ENCODE measurements around the gene C2orf42. TPM values are rescaled to one million over a fixed set of nuclear protein-coding genes. Genes with fewer than 3 reads are reported as not detected.

C2orf42 gene
- total RNA-seq, 1 experiment from 2014 or later = 17.1 TPM

DNA sequence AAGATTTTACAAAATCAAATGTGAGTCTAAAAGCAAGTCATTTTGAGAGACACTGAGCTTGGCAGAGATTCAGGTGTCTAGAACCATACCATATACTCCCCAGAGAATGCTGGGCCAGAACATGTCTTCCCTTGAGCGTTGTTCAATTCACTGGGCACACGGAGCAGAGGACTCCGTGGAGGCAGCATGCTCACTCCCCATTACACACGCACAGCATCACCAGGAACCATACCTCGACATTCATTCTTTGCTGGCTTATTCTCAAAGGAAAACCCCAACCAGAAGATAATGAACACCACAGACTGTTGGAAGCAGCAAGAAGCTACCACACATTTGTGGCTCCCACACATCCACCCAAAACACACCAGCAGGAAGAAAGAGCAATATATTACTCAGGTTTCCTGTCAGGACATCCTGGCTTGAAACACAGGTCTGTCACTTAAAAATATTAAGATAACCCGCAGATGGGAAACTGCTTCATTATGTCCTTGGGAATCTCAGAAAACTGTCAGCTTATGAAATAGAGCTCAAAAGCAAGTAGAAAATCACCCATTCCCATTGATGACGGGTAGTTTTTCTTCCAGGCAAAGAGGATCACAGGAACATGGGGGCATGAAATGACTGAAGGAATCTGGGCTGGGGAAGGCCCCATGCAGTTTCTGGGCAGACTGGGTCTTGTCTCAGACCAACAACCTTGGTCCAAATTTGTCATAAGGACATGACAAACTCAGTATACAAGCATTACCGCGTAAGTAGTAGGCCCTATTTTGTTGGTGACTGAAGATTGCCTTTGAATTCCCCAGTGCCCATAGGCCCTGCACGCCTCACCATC lies 57.1 kb downstream of the C2orf42 start:
- ATAC-seq (no peak), DNase-seq (no peak)
- peak overlapping the region; percentile 84; the same call in 1 of the 2 replicates for H2AFZ ChIP-seq (ENCODE audit: low read length)
- H3K4me1 ChIP-seq (ENCODE audit: insufficient read depth, low read length) = peaks cover 39% of the 10 kb centered on the region
- H3F3A ChIP-seq (ENCODE audit: low read length, unreplicated experiment) = no peaks in the 10 kb centered on the region
- no peak overlapping the region for H3K4me3 ChIP-seq (ENCODE audit: low read length)
- no peaks in the 10 kb centered on the region for H3K36me3 ChIP-seq (ENCODE audit: low read depth, low read length)
- H3K9me2 ChIP-seq (replicated peaks; ENCODE audit: low read length) = no peaks in the 10 kb centered on the region
- H4K20me1 ChIP-seq (ENCODE audit: low read length) = no peaks in the 10 kb centered on the region
- POLR2A ChIA-PET (ENCODE audit: unreplicated experiment) = interaction anchor here (0.6 to 1.1 kb wide), 2 partner anchors 9 to 14 kb away, joined by 3 to 6 read pairs; no protein-coding TSS in a partner anchor
- intact Hi-C loops (cut with micrococcal nuclease) = no loop called here
- TF ChIP-seq, protein P1, sequence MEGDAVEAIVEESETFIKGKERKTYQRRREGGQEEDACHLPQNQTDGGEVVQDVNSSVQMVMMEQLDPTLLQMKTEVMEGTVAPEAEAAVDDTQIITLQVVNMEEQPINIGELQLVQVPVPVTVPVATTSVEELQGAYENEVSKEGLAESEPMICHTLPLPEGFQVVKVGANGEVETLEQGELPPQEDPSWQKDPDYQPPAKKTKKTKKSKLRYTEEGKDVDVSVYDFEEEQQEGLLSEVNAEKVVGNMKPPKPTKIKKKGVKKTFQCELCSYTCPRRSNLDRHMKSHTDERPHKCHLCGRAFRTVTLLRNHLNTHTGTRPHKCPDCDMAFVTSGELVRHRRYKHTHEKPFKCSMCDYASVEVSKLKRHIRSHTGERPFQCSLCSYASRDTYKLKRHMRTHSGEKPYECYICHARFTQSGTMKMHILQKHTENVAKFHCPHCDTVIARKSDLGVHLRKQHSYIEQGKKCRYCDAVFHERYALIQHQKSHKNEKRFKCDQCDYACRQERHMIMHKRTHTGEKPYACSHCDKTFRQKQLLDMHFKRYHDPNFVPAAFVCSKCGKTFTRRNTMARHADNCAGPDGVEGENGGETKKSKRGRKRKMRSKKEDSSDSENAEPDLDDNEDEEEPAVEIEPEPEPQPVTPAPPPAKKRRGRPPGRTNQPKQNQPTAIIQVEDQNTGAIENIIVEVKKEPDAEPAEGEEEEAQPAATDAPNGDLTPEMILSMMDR (conservative IDR thresholded peaks at IDR 0.05; ENCODE audit: low read depth, low read length) = no peak
- no peak for TF ChIP-seq EZH2 (IDR thresholded peaks at IDR 0.05; ENCODE audit: low read length, unreplicated experiment)
- no peak for TF ChIP-seq EZH2phosphoT487 (IDR thresholded peaks at IDR 0.05; ENCODE audit: borderline replicate concordance, low read length)
- BruUV-seq (replicated peaks) = no TSS peak
- H3K27ac ChIP-seq (ENCODE audit: low read length) = peak overlapping the region; percentile 67; the same call in 1 of the 2 replicates
- H3K9me3 ChIP-seq (ENCODE audit: low read length) = no peaks in the 10 kb centered on the region
- no peak overlapping the region for H3K9ac ChIP-seq (ENCODE audit: low read length)
- no peak overlapping the region for H3K4me2 ChIP-seq (ENCODE audit: low read length)
- CTCF ChIA-PET = no interaction called here
- H3K79me2 ChIP-seq (ENCODE audit: low read length) = no peaks in the 10 kb centered on the region
- H3K27me3 ChIP-seq (ENCODE audit: low read length) = no peaks in the 10 kb centered on the region

DNA sequence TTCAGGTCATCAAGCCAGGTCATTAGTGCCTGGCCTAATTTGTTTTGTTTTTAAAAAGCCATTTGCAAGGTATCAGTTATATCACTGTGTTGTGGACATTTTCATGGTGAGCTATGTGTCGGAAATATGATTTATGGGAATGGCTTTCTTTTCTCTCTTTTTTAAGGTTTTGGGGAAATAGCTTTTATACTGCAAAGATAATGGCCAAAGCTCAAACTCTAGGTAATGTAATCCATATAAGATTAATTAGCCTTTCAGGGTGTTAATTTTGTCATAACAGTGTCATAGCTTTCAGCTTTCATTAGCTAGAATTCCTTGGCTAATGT lies 57.7 kb downstream of the C2orf42 start:
- Histone ChIP-seq H3K36me3 (ENCODE audit: low read depth, low read length) (no peaks in the 10 kb centered on the region), H3K4me3 (ENCODE audit: low read length) (peak overlapping the region; percentile 62), H3K27ac (ENCODE audit: low read length) (peak overlapping the region; percentile 67), H3K9me3 (ENCODE audit: low read length) (no peaks in the 10 kb centered on the region), H3K79me2 (ENCODE audit: low read length) (no peaks in the 10 kb centered on the region), H4K20me1 (ENCODE audit: low read length) (no peaks in the 10 kb centered on the region), H3K4me1 (ENCODE audit: insufficient read depth, low read length) (peaks cover 39% of the 10 kb centered on the region), H2AFZ (ENCODE audit: low read length) (peak overlapping the region; percentile 84), H3K27me3 (ENCODE audit: low read length) (no peaks in the 10 kb centered on the region), H3K4me2 (ENCODE audit: low read length) (peak overlapping the region; percentile 82), H3F3A (ENCODE audit: low read length, unreplicated experiment) (no peaks in the 10 kb centered on the region), H3K9ac (ENCODE audit: low read length) (peak overlapping the region; percentile 63), H3K9me2 (replicated peaks; ENCODE audit: low read length) (no peaks in the 10 kb centered on the region)
- BruUV-seq (replicated peaks) = no TSS peak
- POLR2A ChIA-PET (ENCODE audit: unreplicated experiment) = interaction anchor here (0.5 to 1.1 kb wide), 4 partner anchors 9 to 219 kb away, joined by 3 to 6 read pairs (median 4); no protein-coding TSS in a partner anchor
- ATAC-seq (no peak), DNase-seq (no peak)
- intact Hi-C loops (cut with micrococcal nuclease) = no loop called here
- CTCF ChIA-PET = no interaction called here
- TF ChIP-seq, protein P1 (conservative IDR thresholded peaks at IDR 0.05; ENCODE audit: low read depth, low read length) = no peak
- TF ChIP-seq EZH2phosphoT487 (IDR thresholded peaks at IDR 0.05; ENCODE audit: borderline replicate concordance, low read length) (no peak), EZH2 (IDR thresholded peaks at IDR 0.05; ENCODE audit: low read length, unreplicated experiment) (no peak)
